Measurements from ENCODE around the gene SPATA25.

- no peak for TF ChIP-seq POLR2A (IDR thresholded peaks at IDR 0.05; ENCODE audit: extremely low read depth, insufficient read length)
- TF ChIP-seq, protein P1, sequence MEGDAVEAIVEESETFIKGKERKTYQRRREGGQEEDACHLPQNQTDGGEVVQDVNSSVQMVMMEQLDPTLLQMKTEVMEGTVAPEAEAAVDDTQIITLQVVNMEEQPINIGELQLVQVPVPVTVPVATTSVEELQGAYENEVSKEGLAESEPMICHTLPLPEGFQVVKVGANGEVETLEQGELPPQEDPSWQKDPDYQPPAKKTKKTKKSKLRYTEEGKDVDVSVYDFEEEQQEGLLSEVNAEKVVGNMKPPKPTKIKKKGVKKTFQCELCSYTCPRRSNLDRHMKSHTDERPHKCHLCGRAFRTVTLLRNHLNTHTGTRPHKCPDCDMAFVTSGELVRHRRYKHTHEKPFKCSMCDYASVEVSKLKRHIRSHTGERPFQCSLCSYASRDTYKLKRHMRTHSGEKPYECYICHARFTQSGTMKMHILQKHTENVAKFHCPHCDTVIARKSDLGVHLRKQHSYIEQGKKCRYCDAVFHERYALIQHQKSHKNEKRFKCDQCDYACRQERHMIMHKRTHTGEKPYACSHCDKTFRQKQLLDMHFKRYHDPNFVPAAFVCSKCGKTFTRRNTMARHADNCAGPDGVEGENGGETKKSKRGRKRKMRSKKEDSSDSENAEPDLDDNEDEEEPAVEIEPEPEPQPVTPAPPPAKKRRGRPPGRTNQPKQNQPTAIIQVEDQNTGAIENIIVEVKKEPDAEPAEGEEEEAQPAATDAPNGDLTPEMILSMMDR (IDR thresholded peaks at IDR 0.05; ENCODE audit: low read depth, low read length): no peak
- TF ChIP-seq, protein P2, sequence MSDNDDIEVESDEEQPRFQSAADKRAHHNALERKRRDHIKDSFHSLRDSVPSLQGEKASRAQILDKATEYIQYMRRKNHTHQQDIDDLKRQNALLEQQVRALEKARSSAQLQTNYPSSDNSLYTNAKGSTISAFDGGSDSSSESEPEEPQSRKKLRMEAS (IDR thresholded peaks at IDR 0.05; ENCODE audit: low read depth, low read length): no peak
- no peak for TF ChIP-seq MYC (IDR thresholded peaks at IDR 0.05; ENCODE audit: low read depth, low read length)
These were observed 20.0 kb upstream of the SPATA25 start for GRCh38 chr20:45907219-45907948.

Data from NB4 (cell line).